ENCODE data around the gene CRIM1. TPM values are rescaled to one million over a fixed set of nuclear protein-coding genes. Genes with fewer than 3 reads are reported as not detected.

Gene CRIM1
- total RNA-seq, 1 experiment from 2014 or later, result 24.1 TPM

- TF ChIP-seq ARID4B (CRISPR knock-in tag; IDR thresholded peaks at IDR 0.05; ENCODE audit: borderline replicate concordance), result no peak
- no peak for TF ChIP-seq ZBTB21 (CRISPR knock-in tag; IDR thresholded peaks at IDR 0.05; ENCODE audit: borderline replicate concordance)
- no peak for TF ChIP-seq NFYB (CRISPR knock-in tag; conservative IDR thresholded peaks at IDR 0.05; ENCODE audit: low read depth)
- no peak for TF ChIP-seq STAT6 (CRISPR knock-in tag; conservative IDR thresholded peaks at IDR 0.05; ENCODE audit: low read depth)
- no peak for TF ChIP-seq AFF4 (CRISPR knock-in tag; IDR thresholded peaks at IDR 0.05; ENCODE audit: borderline replicate concordance)
- no peak for TF ChIP-seq ZNF671 (CRISPR knock-in tag; IDR thresholded peaks at IDR 0.05)
- TF ChIP-seq JUN (CRISPR knock-in tag; IDR thresholded peaks at IDR 0.05), result no peak
- no peak for TF ChIP-seq ATF3 (CRISPR knock-in tag; conservative IDR thresholded peaks at IDR 0.05)
These were observed 53.8 kb downstream of the CRIM1 start (continued) for GRCh38 chr2:36409335-36409734.

GRCh38 chr2:36409935-36410334 is 54.4 kb downstream of the CRIM1 start:
- Mint-ChIP-seq H3K27ac (peak overlapping the region; percentile 24; the same call in 1 of the 2 replicates), H3K4me1 (peaks cover 80% of the 10 kb centered on the region), H3K4me3 (no peak overlapping the region), H3K36me3 (no peaks in the 10 kb centered on the region), H3K9me3 (no peaks in the 10 kb centered on the region), H3K27me3 (ENCODE audit: low read depth) (no peaks in the 10 kb centered on the region)
- POLR2A ChIA-PET, result no interaction called here
- ATAC-seq (no peak), DNase-seq (ENCODE audit: low spot score) (no peak)
- CTCF ChIA-PET, result interaction anchor here (2.1 kb wide), 1 partner anchor 50 kb away, joined by 10 read pairs; no protein-coding TSS in a partner anchor
- TF ChIP-seq JUN (CRISPR knock-in tag; IDR thresholded peaks at IDR 0.05) (no peak), TEAD4 (CRISPR knock-in tag; IDR thresholded peaks at IDR 0.05) (no peak), CBFB (CRISPR knock-in tag; IDR thresholded peaks at IDR 0.05; ENCODE audit: low read depth) (no peak), ESRRA (CRISPR knock-in tag; IDR thresholded peaks at IDR 0.05; ENCODE audit: borderline replicate concordance) (no peak), GABPB1 (CRISPR knock-in tag; IDR thresholded peaks at IDR 0.05) (no peak), NR2C2 (CRISPR knock-in tag; IDR thresholded peaks at IDR 0.05) (no peak), KAT7 (CRISPR knock-in tag; IDR thresholded peaks at IDR 0.05; ENCODE audit: borderline replicate concordance) (no peak), ELF4 (CRISPR knock-in tag; IDR thresholded peaks at IDR 0.05; ENCODE audit: low read depth) (no peak), ZNF671 (CRISPR knock-in tag; IDR thresholded peaks at IDR 0.05) (no peak), MXD4 (CRISPR knock-in tag; IDR thresholded peaks at IDR 0.05; ENCODE audit: borderline replicate concordance) (no peak), ZNF425 (CRISPR knock-in tag; conservative IDR thresholded peaks at IDR 0.05) (no peak), HMGA2 (CRISPR knock-in tag; IDR thresholded peaks at IDR 0.05) (no peak), USF2 (CRISPR knock-in tag; IDR thresholded peaks at IDR 0.05) (no peak), ZNF396 (CRISPR knock-in tag; IDR thresholded peaks at IDR 0.05; ENCODE audit: borderline replicate concordance) (no peak)
- TF ChIP-seq, protein P1, sequence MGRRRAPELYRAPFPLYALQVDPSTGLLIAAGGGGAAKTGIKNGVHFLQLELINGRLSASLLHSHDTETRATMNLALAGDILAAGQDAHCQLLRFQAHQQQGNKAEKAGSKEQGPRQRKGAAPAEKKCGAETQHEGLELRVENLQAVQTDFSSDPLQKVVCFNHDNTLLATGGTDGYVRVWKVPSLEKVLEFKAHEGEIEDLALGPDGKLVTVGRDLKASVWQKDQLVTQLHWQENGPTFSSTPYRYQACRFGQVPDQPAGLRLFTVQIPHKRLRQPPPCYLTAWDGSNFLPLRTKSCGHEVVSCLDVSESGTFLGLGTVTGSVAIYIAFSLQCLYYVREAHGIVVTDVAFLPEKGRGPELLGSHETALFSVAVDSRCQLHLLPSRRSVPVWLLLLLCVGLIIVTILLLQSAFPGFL (CRISPR knock-in tag; IDR thresholded peaks at IDR 0.05; ENCODE audit: borderline replicate concordance), result no peak
